Measurements from ENCODE around the gene SNRPA. TPM values are rescaled to one million over a fixed set of nuclear protein-coding genes. Genes with fewer than 3 reads are reported as not detected.

Gene SNRPA
- total and polyA plus RNA-seq, 2 donors from 2014 or later, result 48.7 to 52.6 TPM

- no peak for DNase-seq
- H3K4me3 ChIP-seq (ENCODE audit: low read length in 3 of 3), result no peak overlapping the region
- H3K36me3 ChIP-seq (ENCODE audit: control insufficient read depth in 2 of 3, insufficient read depth in 3 of 3, low read length in 3 of 3), result peaks cover 17 to 59% (median 43%) of the 10 kb centered on the region in 3 donors
- H3K27me3 ChIP-seq (ENCODE audit: control insufficient read depth, insufficient read depth, low read length), result no peaks in the 10 kb centered on the region
- no peak overlapping the region for H3K9ac ChIP-seq (ENCODE audit: low read length in 3 of 3)
- H3K9me3 ChIP-seq (ENCODE audit: control insufficient read depth in 2 of 3, insufficient read depth in 1 of 3, low read length in 3 of 3), result no peaks in the 10 kb centered on the region
- no peak overlapping the region for H3K27ac ChIP-seq (ENCODE audit: low read depth in 2 of 2, low read length in 2 of 2)
- no peak for FAIRE-seq
- intact Hi-C loops (cut with DNase I), result no loop called here
- H3K4me1 ChIP-seq (ENCODE audit: control insufficient read depth in 2 of 3, insufficient read depth in 2 of 3, low read depth in 1 of 3, low read length in 3 of 3), result peaks cover 0 to 12% (median 2%) of the 10 kb centered on the region in 3 donors
- TF ChIP-seq, protein P1, sequence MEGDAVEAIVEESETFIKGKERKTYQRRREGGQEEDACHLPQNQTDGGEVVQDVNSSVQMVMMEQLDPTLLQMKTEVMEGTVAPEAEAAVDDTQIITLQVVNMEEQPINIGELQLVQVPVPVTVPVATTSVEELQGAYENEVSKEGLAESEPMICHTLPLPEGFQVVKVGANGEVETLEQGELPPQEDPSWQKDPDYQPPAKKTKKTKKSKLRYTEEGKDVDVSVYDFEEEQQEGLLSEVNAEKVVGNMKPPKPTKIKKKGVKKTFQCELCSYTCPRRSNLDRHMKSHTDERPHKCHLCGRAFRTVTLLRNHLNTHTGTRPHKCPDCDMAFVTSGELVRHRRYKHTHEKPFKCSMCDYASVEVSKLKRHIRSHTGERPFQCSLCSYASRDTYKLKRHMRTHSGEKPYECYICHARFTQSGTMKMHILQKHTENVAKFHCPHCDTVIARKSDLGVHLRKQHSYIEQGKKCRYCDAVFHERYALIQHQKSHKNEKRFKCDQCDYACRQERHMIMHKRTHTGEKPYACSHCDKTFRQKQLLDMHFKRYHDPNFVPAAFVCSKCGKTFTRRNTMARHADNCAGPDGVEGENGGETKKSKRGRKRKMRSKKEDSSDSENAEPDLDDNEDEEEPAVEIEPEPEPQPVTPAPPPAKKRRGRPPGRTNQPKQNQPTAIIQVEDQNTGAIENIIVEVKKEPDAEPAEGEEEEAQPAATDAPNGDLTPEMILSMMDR (IDR thresholded peaks at IDR 0.05; ENCODE audit: borderline replicate concordance, extremely low read depth, insufficient read depth), result no peak
Observed at GRCh38 chr19:40759352-40759751, 8.3 kb downstream of the SNRPA start.

- H3K9me3 ChIP-seq (ENCODE audit: control insufficient read depth in 2 of 3, insufficient read depth in 1 of 3, low read length in 3 of 3), result no peaks in the 10 kb centered on the region
- no peak overlapping the region for H3K9ac ChIP-seq (ENCODE audit: low read length in 3 of 3)
- FAIRE-seq (no peak), DNase-seq (no peak)
- H3K27ac ChIP-seq (ENCODE audit: low read depth in 2 of 2, low read length in 2 of 2), result no peak overlapping the region
- H3K36me3 ChIP-seq (ENCODE audit: control insufficient read depth in 2 of 3, insufficient read depth in 3 of 3, low read length in 3 of 3), result peaks cover 16 to 69% (median 53%) of the 10 kb centered on the region in 3 donors
- TF ChIP-seq, protein P1 (IDR thresholded peaks at IDR 0.05; ENCODE audit: borderline replicate concordance, extremely low read depth, insufficient read depth), result no peak
- no peak overlapping the region for H3K4me3 ChIP-seq (ENCODE audit: low read length in 3 of 3)
- H3K27me3 ChIP-seq (ENCODE audit: control insufficient read depth, insufficient read depth, low read length), result no peaks in the 10 kb centered on the region
- H3K4me1 ChIP-seq (ENCODE audit: control insufficient read depth in 2 of 3, insufficient read depth in 2 of 3, low read depth in 1 of 3, low read length in 3 of 3), result no peaks in the 10 kb centered on the region
- intact Hi-C loops (cut with DNase I), result no loop called here
Observed at GRCh38 chr19:40762754-40763470, 11.9 kb downstream of the SNRPA start.

DNA sequence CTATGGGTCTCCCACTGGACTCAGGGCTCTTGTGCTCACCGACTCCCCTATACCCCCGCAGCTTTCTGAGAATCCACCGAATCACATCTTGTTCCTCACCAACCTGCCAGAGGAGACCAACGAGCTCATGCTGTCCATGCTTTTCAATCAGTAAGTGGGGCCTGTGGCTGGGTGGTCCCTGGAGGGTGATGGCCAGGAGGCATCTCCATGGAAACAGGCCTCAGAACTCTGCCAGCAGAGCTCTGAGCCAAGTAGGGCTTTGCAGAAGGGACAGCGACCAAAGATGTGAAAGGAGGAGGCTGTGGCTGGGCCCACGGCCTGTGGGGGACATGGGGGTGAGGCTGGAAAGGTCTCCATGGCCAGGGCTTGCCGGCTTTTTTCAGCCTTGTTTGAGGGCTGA is 12.5 kb downstream of the SNRPA start:
- Histone ChIP-seq H3K4me1 (ENCODE audit: control insufficient read depth in 2 of 3, insufficient read depth in 2 of 3, low read depth in 1 of 3, low read length in 3 of 3) (no peaks in the 10 kb centered on the region), H3K4me3 (ENCODE audit: low read length in 3 of 3) (no peak overlapping the region), H3K27me3 (ENCODE audit: control insufficient read depth, insufficient read depth, low read length) (no peaks in the 10 kb centered on the region), H3K9me3 (ENCODE audit: control insufficient read depth in 2 of 3, insufficient read depth in 1 of 3, low read length in 3 of 3) (no peaks in the 10 kb centered on the region), H3K27ac (ENCODE audit: low read depth in 2 of 2, low read length in 2 of 2) (no peak overlapping the region), H3K36me3 (ENCODE audit: control insufficient read depth in 2 of 3, insufficient read depth in 3 of 3, low read length in 3 of 3) (peaks cover 16 to 64% (median 48%) of the 10 kb centered on the region in 3 donors), H3K9ac (ENCODE audit: low read length in 3 of 3) (no peak overlapping the region)
- DNase-seq (no peak), FAIRE-seq (no peak)
- TF ChIP-seq, protein P1 (IDR thresholded peaks at IDR 0.05; ENCODE audit: borderline replicate concordance, extremely low read depth, insufficient read depth), result no peak
- intact Hi-C loops (cut with DNase I), result no loop called here

All from kidney (tissue), 14 donors.